ENCODE results near the gene PDE5A. TPM values are rescaled to one million over a fixed set of nuclear protein-coding genes. Genes with fewer than 3 reads are reported as not detected.
"Not testable (repeated sequence)": the region's sequence is repeated elsewhere in the genome, so short reads cannot be mapped to it uniquely, and the experiment has no call there.

Gene PDE5A
- total RNA-seq, 1 donor from 2014 or later: 0.10 TPM

- intact Hi-C loops (cut with micrococcal nuclease): no loop called here
- Mint-ChIP-seq H3K4me3 (no peak overlapping the region), H3K27me3 (ENCODE audit: insufficient read depth) (peaks cover 3% of the 10 kb centered on the region), H3K4me1 (ENCODE audit: low read depth) (no peaks in the 10 kb centered on the region), H3K36me3 (ENCODE audit: low read depth) (no peaks in the 10 kb centered on the region), H3K9me3 (no peaks in the 10 kb centered on the region), H3K27ac (no peak overlapping the region)
- DNase-seq (ENCODE audit: low spot score): no peak
Measured at GRCh38 chr4:119659576-119659975, 31.0 kb upstream of the PDE5A start.

GRCh38 chr4:119657111-119657611, 28.6 kb upstream of the PDE5A start:
- Mint-ChIP-seq H3K9me3 (no peaks in the 10 kb centered on the region), H3K36me3 (ENCODE audit: low read depth) (no peaks in the 10 kb centered on the region), H3K27ac (no peak overlapping the region), H3K4me3 (no peak overlapping the region), H3K4me1 (ENCODE audit: low read depth) (no peaks in the 10 kb centered on the region), H3K27me3 (ENCODE audit: insufficient read depth) (no peaks in the 10 kb centered on the region)
- no peak for DNase-seq (ENCODE audit: low spot score)
- intact Hi-C loops (cut with micrococcal nuclease): no loop called here

GRCh38 chr4:119656342-119656741, 27.7 kb upstream of the PDE5A start:
- Mint-ChIP-seq H3K27ac (no peak overlapping the region), H3K4me3 (no peak overlapping the region), H3K4me1 (ENCODE audit: low read depth) (no peaks in the 10 kb centered on the region), H3K36me3 (ENCODE audit: low read depth) (no peaks in the 10 kb centered on the region), H3K9me3 (no peaks in the 10 kb centered on the region), H3K27me3 (ENCODE audit: insufficient read depth) (no peaks in the 10 kb centered on the region)
- DNase-seq (ENCODE audit: low spot score): no peak
- intact Hi-C loops (cut with micrococcal nuclease): no loop called here

- intact Hi-C loops (cut with micrococcal nuclease): no loop called here
- H3K27ac Mint-ChIP-seq: no peak overlapping the region
- no peaks in the 10 kb centered on the region for H3K36me3 Mint-ChIP-seq (ENCODE audit: low read depth)
- H3K27me3 Mint-ChIP-seq (ENCODE audit: insufficient read depth): peaks cover 2% of the 10 kb centered on the region
- no peak for DNase-seq (ENCODE audit: low spot score)
- H3K4me1 Mint-ChIP-seq (ENCODE audit: low read depth): no peaks in the 10 kb centered on the region
- H3K4me3 Mint-ChIP-seq: no peak overlapping the region
- no peaks in the 10 kb centered on the region for H3K9me3 Mint-ChIP-seq
Measured at GRCh38 chr4:119655111-119655837, 26.7 kb upstream of the PDE5A start.

- Mint-ChIP-seq H3K36me3 (ENCODE audit: low read depth) (no peaks in the 10 kb centered on the region), H3K27me3 (ENCODE audit: insufficient read depth) (peaks cover 6% of the 10 kb centered on the region), H3K9me3 (no peaks in the 10 kb centered on the region), H3K4me1 (ENCODE audit: low read depth) (no peaks in the 10 kb centered on the region), H3K27ac (no peak overlapping the region), H3K4me3 (no peak overlapping the region)
- intact Hi-C loops (cut with micrococcal nuclease): no loop called here
- no peak for DNase-seq (ENCODE audit: low spot score)
Measured at GRCh38 chr4:119653990-119654389, 25.4 kb upstream of the PDE5A start.

GRCh38 chr4:119652998-119653397, 24.4 kb upstream of the PDE5A start:
- Mint-ChIP-seq H3K9me3 (no peaks in the 10 kb centered on the region), H3K36me3 (ENCODE audit: low read depth) (no peaks in the 10 kb centered on the region), H3K27me3 (ENCODE audit: insufficient read depth) (peaks cover 10% of the 10 kb centered on the region), H3K27ac (no peak overlapping the region), H3K4me1 (ENCODE audit: low read depth) (no peaks in the 10 kb centered on the region), H3K4me3 (no peak overlapping the region)
- no peak for DNase-seq (ENCODE audit: low spot score)
- intact Hi-C loops (cut with micrococcal nuclease): no loop called here

GRCh38 chr4:119648398-119648797, 19.8 kb upstream of the PDE5A start:
- Mint-ChIP-seq H3K4me3 (no peak overlapping the region), H3K36me3 (ENCODE audit: low read depth) (no peaks in the 10 kb centered on the region), H3K9me3 (no peaks in the 10 kb centered on the region), H3K27ac (no peak overlapping the region), H3K4me1 (ENCODE audit: low read depth) (no peaks in the 10 kb centered on the region), H3K27me3 (ENCODE audit: insufficient read depth) (peaks cover 12% of the 10 kb centered on the region)
- DNase-seq (ENCODE audit: low spot score): no peak
- intact Hi-C loops (cut with micrococcal nuclease): no loop called here

- DNase-seq (ENCODE audit: low spot score): no peak
- intact Hi-C loops (cut with micrococcal nuclease): no loop called here
- Mint-ChIP-seq H3K4me3 (no peak overlapping the region), H3K4me1 (ENCODE audit: low read depth) (no peaks in the 10 kb centered on the region), H3K9me3 (no peaks in the 10 kb centered on the region), H3K27ac (no peak overlapping the region), H3K27me3 (ENCODE audit: insufficient read depth) (peaks cover 12% of the 10 kb centered on the region), H3K36me3 (ENCODE audit: low read depth) (no peaks in the 10 kb centered on the region)
Measured at GRCh38 chr4:119647558-119647957, 19.0 kb upstream of the PDE5A start.

- Mint-ChIP-seq H3K27ac (no peak overlapping the region), H3K36me3 (ENCODE audit: low read depth) (no peaks in the 10 kb centered on the region), H3K4me1 (ENCODE audit: low read depth) (no peaks in the 10 kb centered on the region), H3K9me3 (no peaks in the 10 kb centered on the region), H3K27me3 (ENCODE audit: insufficient read depth) (peaks cover 13% of the 10 kb centered on the region), H3K4me3 (no peak overlapping the region)
- no peak for DNase-seq (ENCODE audit: low spot score)
- intact Hi-C loops (cut with micrococcal nuclease): no loop called here
Measured at GRCh38 chr4:119646347-119647071, 17.9 kb upstream of the PDE5A start.

- intact Hi-C loops (cut with micrococcal nuclease): no loop called here
- DNase-seq (ENCODE audit: low spot score): no peak
- no peak overlapping the region for H3K4me3 Mint-ChIP-seq
Measured at GRCh38 chr4:119643306-119644042, 14.9 kb upstream of the PDE5A start.

GRCh38 chr4:119641765-119642164, 13.2 kb upstream of the PDE5A start:
- Mint-ChIP-seq H3K4me1 (ENCODE audit: low read depth) (no peaks in the 10 kb centered on the region), H3K9me3 (no peaks in the 10 kb centered on the region), H3K4me3 (no peak overlapping the region), H3K27ac (no peak overlapping the region), H3K27me3 (ENCODE audit: insufficient read depth) (peaks cover 1% of the 10 kb centered on the region), H3K36me3 (ENCODE audit: low read depth) (no peaks in the 10 kb centered on the region)
- intact Hi-C loops (cut with micrococcal nuclease): no loop called here
- DNase-seq (ENCODE audit: low spot score): no peak

More at GRCh38 chr4:119643306-119644042, 14.9 kb upstream of the PDE5A start:
- Mint-ChIP-seq H3K4me1 (ENCODE audit: low read depth) (no peaks in the 10 kb centered on the region), H3K9me3 (no peaks in the 10 kb centered on the region), H3K36me3 (ENCODE audit: low read depth) (no peaks in the 10 kb centered on the region), H3K27me3 (ENCODE audit: insufficient read depth) (peaks cover 7% of the 10 kb centered on the region), H3K27ac (no peak overlapping the region)

GRCh38 chr4:119638359-119638758, 9.8 kb upstream of the PDE5A start:
- Mint-ChIP-seq H3K4me1 (ENCODE audit: low read depth) (no peaks in the 10 kb centered on the region), H3K9me3 (no peaks in the 10 kb centered on the region), H3K4me3 (no peak overlapping the region), H3K36me3 (ENCODE audit: low read depth) (no peaks in the 10 kb centered on the region), H3K27ac (no peak overlapping the region), H3K27me3 (ENCODE audit: insufficient read depth) (peaks cover 10% of the 10 kb centered on the region)
- intact Hi-C loops (cut with micrococcal nuclease): no loop called here
- no peak for DNase-seq (ENCODE audit: low spot score)

GRCh38 chr4:119636851-119637250, 8.2 kb upstream of the PDE5A start:
- DNase-seq (ENCODE audit: low spot score); H3K27ac Mint-ChIP-seq; H3K9me3 Mint-ChIP-seq; intact Hi-C loops (cut with micrococcal nuclease); H3K4me1 Mint-ChIP-seq (ENCODE audit: low read depth); H3K4me3 Mint-ChIP-seq; H3K36me3 Mint-ChIP-seq (ENCODE audit: low read depth): not testable (repeated sequence)
- peaks cover 18% of the 10 kb centered on the region for H3K27me3 Mint-ChIP-seq (ENCODE audit: insufficient read depth)

All from activated T-helper 1 cell treated with anti-CD3 and anti-CD28 coated beads, Interleukin-12 subunit alpha, Interleukin-12 subunit beta, Interleukin-2, Interleukin-4 antibody, amounts not matched to agents 30 ng/mL and 10 ng/mL and 1 ng/mL, durations not matched to agents 14 hours and 24 hours and 36 hours (primary cell).